Measurements from ENCODE around the gene EFHC1. TPM values are rescaled to one million over a fixed set of nuclear protein-coding genes. Genes with fewer than 3 reads are reported as not detected.

The EFHC1 gene
- total and polyA plus RNA-seq, 2 experiments from 2014 or later = 17.4 to 18.3 TPM

DNA sequence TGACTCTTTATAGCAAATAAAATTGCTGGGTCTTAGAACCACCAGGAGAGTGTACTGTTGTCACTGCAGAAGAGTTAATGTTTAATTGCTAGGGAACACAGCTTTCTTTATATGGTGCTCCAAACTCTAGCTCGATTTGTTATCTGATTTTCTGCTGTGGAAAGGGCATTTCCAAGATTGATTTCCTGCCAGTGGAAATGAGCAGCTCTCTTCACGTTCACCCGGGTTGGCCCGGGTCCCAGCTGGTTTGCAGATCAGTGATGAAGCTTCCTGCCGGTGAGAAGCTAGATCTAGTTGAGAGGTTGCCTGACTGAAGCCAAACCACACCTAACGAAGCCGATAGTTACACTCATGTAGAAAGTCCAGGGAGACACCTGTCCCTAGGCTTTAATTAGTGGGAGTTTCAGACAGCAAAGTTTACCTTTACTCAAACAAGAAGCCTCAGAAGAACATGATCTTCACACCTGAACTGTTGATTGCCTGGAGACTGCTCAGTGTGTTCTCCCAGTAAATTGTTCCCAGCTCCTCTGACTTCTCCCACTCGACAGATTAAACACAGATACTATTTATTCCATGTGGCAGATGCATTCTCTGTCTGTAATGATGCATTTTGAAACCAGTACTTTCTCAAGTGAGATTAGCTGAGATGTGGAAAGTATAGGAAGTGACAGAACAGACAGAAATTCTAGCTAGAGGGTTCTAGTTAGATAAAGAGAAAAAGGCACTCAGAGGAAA lies 30.3 kb upstream of the EFHC1 start:
- DNase-seq (ENCODE audit: low spot score) = peak; percentile 61
- H3K4me1 ChIP-seq (ENCODE audit: insufficient read depth) = peaks cover 21% of the 10 kb centered on the region
- H3K9me2 ChIP-seq (replicated peaks; ENCODE audit: insufficient read depth) = no peaks in the 10 kb centered on the region
- peak overlapping the region; percentile 61 for H3K4me2 ChIP-seq
- peaks cover 45% of the 10 kb centered on the region for H3K79me2 ChIP-seq
- no peaks in the 10 kb centered on the region for H3K27me3 ChIP-seq
- H2AFZ ChIP-seq = peak overlapping the region; percentile 8
- TF ChIP-seq EZH2phosphoT487 (IDR thresholded peaks at IDR 0.05; ENCODE audit: low read depth, severe bottlenecking, unreplicated experiment) (no peak), EZH2 (IDR thresholded peaks at IDR 0.05; ENCODE audit: borderline replicate concordance) (no peak)
- TF ChIP-seq, protein P1, sequence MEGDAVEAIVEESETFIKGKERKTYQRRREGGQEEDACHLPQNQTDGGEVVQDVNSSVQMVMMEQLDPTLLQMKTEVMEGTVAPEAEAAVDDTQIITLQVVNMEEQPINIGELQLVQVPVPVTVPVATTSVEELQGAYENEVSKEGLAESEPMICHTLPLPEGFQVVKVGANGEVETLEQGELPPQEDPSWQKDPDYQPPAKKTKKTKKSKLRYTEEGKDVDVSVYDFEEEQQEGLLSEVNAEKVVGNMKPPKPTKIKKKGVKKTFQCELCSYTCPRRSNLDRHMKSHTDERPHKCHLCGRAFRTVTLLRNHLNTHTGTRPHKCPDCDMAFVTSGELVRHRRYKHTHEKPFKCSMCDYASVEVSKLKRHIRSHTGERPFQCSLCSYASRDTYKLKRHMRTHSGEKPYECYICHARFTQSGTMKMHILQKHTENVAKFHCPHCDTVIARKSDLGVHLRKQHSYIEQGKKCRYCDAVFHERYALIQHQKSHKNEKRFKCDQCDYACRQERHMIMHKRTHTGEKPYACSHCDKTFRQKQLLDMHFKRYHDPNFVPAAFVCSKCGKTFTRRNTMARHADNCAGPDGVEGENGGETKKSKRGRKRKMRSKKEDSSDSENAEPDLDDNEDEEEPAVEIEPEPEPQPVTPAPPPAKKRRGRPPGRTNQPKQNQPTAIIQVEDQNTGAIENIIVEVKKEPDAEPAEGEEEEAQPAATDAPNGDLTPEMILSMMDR (IDR thresholded peaks at IDR 0.05; ENCODE audit: poor library complexity) = no peak
- H3K4me3 ChIP-seq = no peak overlapping the region
- no peaks in the 10 kb centered on the region for H4K20me1 ChIP-seq (ENCODE audit: insufficient read depth, poor library complexity, severe bottlenecking)
- no peaks in the 10 kb centered on the region for H3K36me3 ChIP-seq (replicated peaks; ENCODE audit: insufficient read depth, low read depth)
- peak overlapping the region; percentile 82 for H3K27ac ChIP-seq
- 35% methylated on average over 8 of the region's 8 CpGs for WGBS (ENCODE audit: low lambda C conversion rate, missing lambda C conversion rate)
- no peaks in the 10 kb centered on the region for H3K9me3 ChIP-seq (ENCODE audit: low read depth)

DNA sequence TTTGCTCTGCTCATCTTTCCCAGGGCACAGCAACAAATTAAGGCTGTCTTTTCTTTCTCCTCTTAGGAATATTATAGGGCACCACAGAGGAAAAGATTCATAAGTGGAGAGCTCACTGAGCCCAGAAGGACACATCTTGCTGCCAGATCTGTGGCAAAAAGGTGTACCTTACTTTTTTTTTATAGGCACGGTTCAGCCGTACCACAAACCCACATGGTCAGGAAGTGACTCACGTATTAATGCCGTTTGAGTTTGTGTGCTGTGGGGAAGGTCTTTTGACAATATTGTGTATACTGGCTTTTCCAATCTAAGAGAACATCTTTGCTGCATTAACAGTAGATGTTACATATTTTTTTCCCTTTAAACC lies 29.8 kb upstream of the EFHC1 start:
- Histone ChIP-seq H3K27ac (peak overlapping the region; percentile 82), H2AFZ (peak overlapping the region; percentile 8), H3K79me2 (peaks cover 46% of the 10 kb centered on the region), H3K27me3 (no peaks in the 10 kb centered on the region), H3K9me3 (ENCODE audit: low read depth) (no peaks in the 10 kb centered on the region), H3K36me3 (replicated peaks; ENCODE audit: insufficient read depth, low read depth) (no peaks in the 10 kb centered on the region), H3K9me2 (replicated peaks; ENCODE audit: insufficient read depth) (no peaks in the 10 kb centered on the region), H3K4me2 (peak overlapping the region; percentile 61), H3K4me1 (ENCODE audit: insufficient read depth) (peaks cover 21% of the 10 kb centered on the region), H3K4me3 (no peak overlapping the region), H4K20me1 (ENCODE audit: insufficient read depth, poor library complexity, severe bottlenecking) (no peaks in the 10 kb centered on the region)
- WGBS (ENCODE audit: low lambda C conversion rate, missing lambda C conversion rate) = 13% methylated on average over 4 of the region's 4 CpGs
- peak; percentile 16 for DNase-seq (ENCODE audit: low spot score)
- TF ChIP-seq, protein P1 (IDR thresholded peaks at IDR 0.05; ENCODE audit: poor library complexity) = no peak
- TF ChIP-seq EZH2phosphoT487 (IDR thresholded peaks at IDR 0.05; ENCODE audit: low read depth, severe bottlenecking, unreplicated experiment) (no peak), EZH2 (IDR thresholded peaks at IDR 0.05; ENCODE audit: borderline replicate concordance) (no peak)

DNA sequence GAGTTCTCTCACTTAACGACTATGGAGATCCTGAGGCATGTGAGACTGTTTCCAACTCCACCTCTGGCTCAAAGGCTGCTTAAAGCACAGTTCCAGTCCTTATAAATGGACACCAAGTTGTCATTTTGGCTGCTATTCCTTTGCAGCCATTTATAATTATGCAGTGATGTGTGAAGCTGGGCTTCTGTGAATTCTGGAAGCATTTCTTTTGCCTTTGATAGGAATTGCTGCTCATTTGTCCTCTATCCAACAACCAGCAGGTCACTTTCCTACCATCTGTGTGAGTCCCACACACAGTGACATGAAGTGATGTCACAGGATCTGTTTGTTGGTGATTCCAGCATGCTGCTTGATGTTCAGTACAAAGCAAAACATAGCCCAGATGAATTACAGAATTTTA lies 28.5 kb upstream of the EFHC1 start:
- H3K9me3 ChIP-seq (ENCODE audit: low read depth) = no peaks in the 10 kb centered on the region
- peaks cover 21% of the 10 kb centered on the region for H3K4me1 ChIP-seq (ENCODE audit: insufficient read depth)
- 80% methylated on average over 1 of the region's 1 CpG for WGBS (ENCODE audit: low lambda C conversion rate, missing lambda C conversion rate)
- no peak overlapping the region for H3K27ac ChIP-seq
- peaks cover 50% of the 10 kb centered on the region for H3K79me2 ChIP-seq
- H2AFZ ChIP-seq = no peak overlapping the region
- H3K9me2 ChIP-seq (replicated peaks; ENCODE audit: insufficient read depth) = no peaks in the 10 kb centered on the region
- TF ChIP-seq, protein P1 (IDR thresholded peaks at IDR 0.05; ENCODE audit: poor library complexity) = no peak
- H4K20me1 ChIP-seq (ENCODE audit: insufficient read depth, poor library complexity, severe bottlenecking) = no peaks in the 10 kb centered on the region
- DNase-seq (ENCODE audit: low spot score) = no peak
- H3K27me3 ChIP-seq = no peaks in the 10 kb centered on the region
- H3K36me3 ChIP-seq (replicated peaks; ENCODE audit: insufficient read depth, low read depth) = no peaks in the 10 kb centered on the region
- H3K4me2 ChIP-seq = no peak overlapping the region
- no peak overlapping the region for H3K4me3 ChIP-seq
